ENCODE data around the gene ZNF71.
"Not testable (repeated sequence)": the region's sequence is repeated elsewhere in the genome, so short reads cannot be mapped to it uniquely, and the experiment has no call there.

Gene ZNF71

GRCh38 chr19:56670961-56671612 lies 76.0 kb downstream of the ZNF71 start:
- DNase-seq (ENCODE audit: low read depth), result no peak
- peak overlapping the region; percentile 30 for H3K4me3 ChIP-seq (ENCODE audit: control insufficient read depth, low read depth, low read length)
- TF ChIP-seq, protein P1, sequence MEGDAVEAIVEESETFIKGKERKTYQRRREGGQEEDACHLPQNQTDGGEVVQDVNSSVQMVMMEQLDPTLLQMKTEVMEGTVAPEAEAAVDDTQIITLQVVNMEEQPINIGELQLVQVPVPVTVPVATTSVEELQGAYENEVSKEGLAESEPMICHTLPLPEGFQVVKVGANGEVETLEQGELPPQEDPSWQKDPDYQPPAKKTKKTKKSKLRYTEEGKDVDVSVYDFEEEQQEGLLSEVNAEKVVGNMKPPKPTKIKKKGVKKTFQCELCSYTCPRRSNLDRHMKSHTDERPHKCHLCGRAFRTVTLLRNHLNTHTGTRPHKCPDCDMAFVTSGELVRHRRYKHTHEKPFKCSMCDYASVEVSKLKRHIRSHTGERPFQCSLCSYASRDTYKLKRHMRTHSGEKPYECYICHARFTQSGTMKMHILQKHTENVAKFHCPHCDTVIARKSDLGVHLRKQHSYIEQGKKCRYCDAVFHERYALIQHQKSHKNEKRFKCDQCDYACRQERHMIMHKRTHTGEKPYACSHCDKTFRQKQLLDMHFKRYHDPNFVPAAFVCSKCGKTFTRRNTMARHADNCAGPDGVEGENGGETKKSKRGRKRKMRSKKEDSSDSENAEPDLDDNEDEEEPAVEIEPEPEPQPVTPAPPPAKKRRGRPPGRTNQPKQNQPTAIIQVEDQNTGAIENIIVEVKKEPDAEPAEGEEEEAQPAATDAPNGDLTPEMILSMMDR (conservative IDR thresholded peaks at IDR 0.05; ENCODE audit: control insufficient read depth, insufficient read depth, low read depth, low read length), result no peak

- peak within 1 kb of the TSS; percentile 30 for H3K4me3 ChIP-seq (ENCODE audit: control insufficient read depth, low read depth, low read length)
- TF ChIP-seq, protein P1 (conservative IDR thresholded peaks at IDR 0.05; ENCODE audit: control insufficient read depth, insufficient read depth, low read depth, low read length), result no peak
These were observed 76.5 kb downstream of the ZNF71 start, which contains the start of gene ZNF835 for GRCh38 chr19:56671613-56671994. Gene ZNF835, minus strand, starts transcription at chr19:56671757. Its CDS starts 6,559 bp downstream, at chr19:56665198.

GRCh38 chr19:56672610-56673009 lies 77.5 kb downstream of the ZNF71 start:
- DNase-seq (ENCODE audit: low read depth); H3K4me3 ChIP-seq (ENCODE audit: control insufficient read depth, low read depth, low read length): not testable (repeated sequence)

More at GRCh38 chr19:56671613-56671994, 76.5 kb downstream of the ZNF71 start, which contains the start of gene ZNF835:
- peak; percentile 61 for DNase-seq (ENCODE audit: low read depth)

All from fibroblast of mammary gland (primary cell).